ENCODE results near the gene UPK3B.
"Not testable (repeated sequence)": the region's sequence is repeated elsewhere in the genome, so short reads cannot be mapped to it uniquely, and the experiment has no call there.

- not testable (repeated sequence) for TF ChIP-seq CTCF, POLR2A (IDR thresholded peaks at IDR 0.05)
Observed at GRCh38 chr7:76516932-76517331, 6.6 kb downstream of the UPK3B start.

Measured in right lobe of liver (tissue), 4 donors.